ENCODE measurements around the gene CLTB.
A peak's percentile ranks its signal among the peaks of the same experiment; 100 is the strongest.
"Not testable (repeated sequence)": the region's sequence is repeated elsewhere in the genome, so short reads cannot be mapped to it uniquely, and the experiment has no call there.

CLTB gene

GRCh38 chr5:176415952-176416924 lies at the start of gene CLTB:
TSS of gene CLTB (minus strand) at chr5:176416539. CDS start at chr5:176416363, 176 bp downstream.
- DNase-seq = peak; percentile 49

- no peak for DNase-seq
These were observed 46.9 kb upstream of the CLTB start for GRCh38 chr5:176463113-176463764.

- no peak for DNase-seq
These were observed 45.0 kb upstream of the CLTB start for GRCh38 chr5:176461349-176461748.

- no peak for DNase-seq
These were observed 42.7 kb upstream of the CLTB start for GRCh38 chr5:176458904-176459561.

- no peak for DNase-seq
These were observed 38.5 kb upstream of the CLTB start for GRCh38 chr5:176454724-176455394.

GRCh38 chr5:176450077-176450476 lies 33.7 kb upstream of the CLTB start:
- no peak for DNase-seq

GRCh38 chr5:176447978-176448608 lies 31.8 kb upstream of the CLTB start, which contains the start of gene FAF2:
TSS of gene FAF2 (plus strand) at chr5:176448385. CDS start at chr5:176448408, 23 bp downstream.
- peak; percentile 93 for DNase-seq

- DNase-seq = no peak
These were observed 31.2 kb upstream of the CLTB start for GRCh38 chr5:176447591-176447977.

GRCh38 chr5:176446884-176447590 lies 30.7 kb upstream of the CLTB start:
- no peak for DNase-seq

- DNase-seq = no peak
These were observed 29.8 kb upstream of the CLTB start for GRCh38 chr5:176446028-176446665.

GRCh38 chr5:176444742-176445141 lies 28.4 kb upstream of the CLTB start:
- no peak for DNase-seq

GRCh38 chr5:176442911-176443310 lies 26.6 kb upstream of the CLTB start:
- DNase-seq = not testable (repeated sequence)

GRCh38 chr5:176441921-176442323 lies 25.6 kb upstream of the CLTB start:
- DNase-seq = no peak

GRCh38 chr5:176440927-176441706 lies 24.8 kb upstream of the CLTB start:
- DNase-seq = no peak

- DNase-seq = no peak
These were observed 22.8 kb upstream of the CLTB start for GRCh38 chr5:176438959-176439757.

- no peak for DNase-seq
These were observed 20.3 kb upstream of the CLTB start for GRCh38 chr5:176436656-176437055.

- no peak for DNase-seq
These were observed 16.4 kb upstream of the CLTB start for GRCh38 chr5:176432707-176433106.

GRCh38 chr5:176429972-176430371 lies 13.6 kb upstream of the CLTB start:
- DNase-seq = no peak

- DNase-seq = no peak
These were observed 11.6 kb upstream of the CLTB start for GRCh38 chr5:176427971-176428370.
